ENCODE measurements around the gene KYAT1.

DNA sequence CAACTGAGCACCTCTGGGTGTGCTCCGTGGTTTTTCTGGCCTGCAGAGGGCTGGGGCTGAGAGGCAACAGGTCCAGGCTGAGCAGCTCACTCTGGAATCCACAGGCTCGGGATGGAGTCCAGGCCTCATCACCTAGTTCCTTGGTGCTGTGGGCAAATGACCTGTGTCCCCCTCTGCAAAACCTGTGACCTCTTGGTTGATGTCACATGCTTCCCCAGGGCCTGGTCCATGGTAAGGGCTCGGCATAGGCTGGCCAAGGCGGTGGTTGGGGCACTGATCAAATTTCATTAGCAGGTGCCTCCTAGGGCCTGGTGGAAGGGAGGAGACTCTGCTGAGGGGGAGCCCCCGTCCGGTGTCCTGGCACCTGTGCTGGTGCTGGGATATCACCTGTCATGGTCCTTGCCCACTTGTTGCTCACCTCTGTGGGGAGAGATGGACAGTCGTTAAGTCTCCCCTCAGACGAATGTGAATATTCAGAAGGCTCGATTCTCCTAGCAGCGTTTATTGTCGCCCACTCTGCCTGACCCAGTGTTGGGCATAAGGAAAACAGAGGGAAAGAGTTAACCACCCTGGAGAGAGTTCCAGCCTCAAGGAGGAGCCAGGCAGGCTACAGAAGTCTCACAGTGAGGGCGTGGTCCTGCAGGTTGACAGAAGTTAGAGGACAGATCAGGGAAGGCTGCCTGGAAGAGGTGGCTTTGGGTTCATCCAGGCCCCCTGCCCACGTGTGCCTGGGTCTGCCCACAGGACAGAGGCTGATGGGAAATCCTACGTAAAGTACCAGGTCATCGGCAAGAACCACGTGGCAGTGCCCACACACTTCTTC lies 60.0 kb downstream of the KYAT1 start:
- TF ChIP-seq, protein P1, sequence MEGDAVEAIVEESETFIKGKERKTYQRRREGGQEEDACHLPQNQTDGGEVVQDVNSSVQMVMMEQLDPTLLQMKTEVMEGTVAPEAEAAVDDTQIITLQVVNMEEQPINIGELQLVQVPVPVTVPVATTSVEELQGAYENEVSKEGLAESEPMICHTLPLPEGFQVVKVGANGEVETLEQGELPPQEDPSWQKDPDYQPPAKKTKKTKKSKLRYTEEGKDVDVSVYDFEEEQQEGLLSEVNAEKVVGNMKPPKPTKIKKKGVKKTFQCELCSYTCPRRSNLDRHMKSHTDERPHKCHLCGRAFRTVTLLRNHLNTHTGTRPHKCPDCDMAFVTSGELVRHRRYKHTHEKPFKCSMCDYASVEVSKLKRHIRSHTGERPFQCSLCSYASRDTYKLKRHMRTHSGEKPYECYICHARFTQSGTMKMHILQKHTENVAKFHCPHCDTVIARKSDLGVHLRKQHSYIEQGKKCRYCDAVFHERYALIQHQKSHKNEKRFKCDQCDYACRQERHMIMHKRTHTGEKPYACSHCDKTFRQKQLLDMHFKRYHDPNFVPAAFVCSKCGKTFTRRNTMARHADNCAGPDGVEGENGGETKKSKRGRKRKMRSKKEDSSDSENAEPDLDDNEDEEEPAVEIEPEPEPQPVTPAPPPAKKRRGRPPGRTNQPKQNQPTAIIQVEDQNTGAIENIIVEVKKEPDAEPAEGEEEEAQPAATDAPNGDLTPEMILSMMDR (IDR thresholded peaks at IDR 0.05), result no peak
- TF ChIP-seq TCF7L2 (IDR thresholded peaks at IDR 0.05; ENCODE audit: low read depth, low read length) (no peak), POLR2AphosphoS5 (IDR thresholded peaks at IDR 0.05; ENCODE audit: low read depth, low read length) (no peak)
- TF ChIP-seq, protein P2, sequence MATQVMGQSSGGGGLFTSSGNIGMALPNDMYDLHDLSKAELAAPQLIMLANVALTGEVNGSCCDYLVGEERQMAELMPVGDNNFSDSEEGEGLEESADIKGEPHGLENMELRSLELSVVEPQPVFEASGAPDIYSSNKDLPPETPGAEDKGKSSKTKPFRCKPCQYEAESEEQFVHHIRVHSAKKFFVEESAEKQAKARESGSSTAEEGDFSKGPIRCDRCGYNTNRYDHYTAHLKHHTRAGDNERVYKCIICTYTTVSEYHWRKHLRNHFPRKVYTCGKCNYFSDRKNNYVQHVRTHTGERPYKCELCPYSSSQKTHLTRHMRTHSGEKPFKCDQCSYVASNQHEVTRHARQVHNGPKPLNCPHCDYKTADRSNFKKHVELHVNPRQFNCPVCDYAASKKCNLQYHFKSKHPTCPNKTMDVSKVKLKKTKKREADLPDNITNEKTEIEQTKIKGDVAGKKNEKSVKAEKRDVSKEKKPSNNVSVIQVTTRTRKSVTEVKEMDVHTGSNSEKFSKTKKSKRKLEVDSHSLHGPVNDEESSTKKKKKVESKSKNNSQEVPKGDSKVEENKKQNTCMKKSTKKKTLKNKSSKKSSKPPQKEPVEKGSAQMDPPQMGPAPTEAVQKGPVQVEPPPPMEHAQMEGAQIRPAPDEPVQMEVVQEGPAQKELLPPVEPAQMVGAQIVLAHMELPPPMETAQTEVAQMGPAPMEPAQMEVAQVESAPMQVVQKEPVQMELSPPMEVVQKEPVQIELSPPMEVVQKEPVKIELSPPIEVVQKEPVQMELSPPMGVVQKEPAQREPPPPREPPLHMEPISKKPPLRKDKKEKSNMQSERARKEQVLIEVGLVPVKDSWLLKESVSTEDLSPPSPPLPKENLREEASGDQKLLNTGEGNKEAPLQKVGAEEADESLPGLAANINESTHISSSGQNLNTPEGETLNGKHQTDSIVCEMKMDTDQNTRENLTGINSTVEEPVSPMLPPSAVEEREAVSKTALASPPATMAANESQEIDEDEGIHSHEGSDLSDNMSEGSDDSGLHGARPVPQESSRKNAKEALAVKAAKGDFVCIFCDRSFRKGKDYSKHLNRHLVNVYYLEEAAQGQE (IDR thresholded peaks at IDR 0.05; ENCODE audit: insufficient read depth in 1 of 2, low read depth in 2 of 2, low read length in 1 of 2), result no peak
